ENCODE results near the gene IRAK3.
A peak's percentile ranks its signal among the peaks of the same experiment; 100 is the strongest.

The IRAK3 gene, protein sequence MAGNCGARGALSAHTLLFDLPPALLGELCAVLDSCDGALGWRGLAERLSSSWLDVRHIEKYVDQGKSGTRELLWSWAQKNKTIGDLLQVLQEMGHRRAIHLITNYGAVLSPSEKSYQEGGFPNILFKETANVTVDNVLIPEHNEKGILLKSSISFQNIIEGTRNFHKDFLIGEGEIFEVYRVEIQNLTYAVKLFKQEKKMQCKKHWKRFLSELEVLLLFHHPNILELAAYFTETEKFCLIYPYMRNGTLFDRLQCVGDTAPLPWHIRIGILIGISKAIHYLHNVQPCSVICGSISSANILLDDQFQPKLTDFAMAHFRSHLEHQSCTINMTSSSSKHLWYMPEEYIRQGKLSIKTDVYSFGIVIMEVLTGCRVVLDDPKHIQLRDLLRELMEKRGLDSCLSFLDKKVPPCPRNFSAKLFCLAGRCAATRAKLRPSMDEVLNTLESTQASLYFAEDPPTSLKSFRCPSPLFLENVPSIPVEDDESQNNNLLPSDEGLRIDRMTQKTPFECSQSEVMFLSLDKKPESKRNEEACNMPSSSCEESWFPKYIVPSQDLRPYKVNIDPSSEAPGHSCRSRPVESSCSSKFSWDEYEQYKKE

DNA sequence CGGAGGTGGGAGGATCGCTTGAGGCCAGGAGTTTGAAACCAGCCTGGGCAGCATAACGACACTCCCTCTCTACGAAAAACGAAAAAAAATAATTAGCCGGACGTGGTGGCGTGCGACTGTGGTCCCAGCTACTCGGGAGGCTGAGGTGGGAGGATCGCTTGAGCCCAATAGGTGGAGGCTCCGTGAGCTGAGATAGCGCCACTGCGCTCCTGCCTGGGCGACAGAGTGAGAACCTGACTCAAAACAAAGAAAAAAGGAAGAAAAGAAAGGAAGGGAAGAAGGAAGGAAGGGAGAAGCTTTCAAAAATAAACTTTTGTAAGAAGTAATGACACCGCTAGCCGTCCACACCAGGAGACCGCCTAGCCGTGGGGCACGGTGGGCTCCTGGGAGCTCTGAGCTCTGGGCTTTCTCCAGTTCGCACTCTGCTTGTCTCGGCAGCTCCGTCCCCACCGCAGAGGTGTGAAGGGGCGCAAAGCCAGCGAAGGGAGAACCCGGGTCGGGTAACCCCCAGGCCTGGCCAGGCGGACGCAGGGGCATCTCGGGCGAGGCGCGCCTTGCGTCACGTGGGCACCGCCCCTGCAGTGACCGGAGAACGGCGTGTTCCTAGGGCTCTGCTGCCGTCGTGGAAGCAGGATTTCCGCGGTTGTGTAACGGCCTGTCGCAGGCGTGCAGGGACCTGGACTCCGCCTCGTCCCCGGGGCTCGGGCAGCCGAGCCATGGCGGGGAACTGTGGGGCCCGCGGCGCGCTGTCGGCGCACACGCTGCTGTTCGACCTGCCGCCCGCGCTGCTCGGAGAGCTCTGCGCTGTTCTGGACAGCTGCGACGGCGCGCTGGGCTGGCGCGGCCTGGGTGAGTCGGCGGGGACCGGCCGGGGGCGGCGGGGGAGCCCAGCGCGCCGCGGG, at the start of gene IRAK3:
TSS of gene IRAK3 (plus strand) at position 631 of the 902 bp plus-strand sequence. CDS start at position 717, 86 bp downstream.
- Histone ChIP-seq H3K36me3 (replicated peaks) (no peaks in the 10 kb centered on the region), H3K4me3 (ENCODE audit: low read depth, low read length) (peak within 1 kb of the TSS; percentile 65), H3K27me3 (replicated peaks) (no peaks in the 10 kb centered on the region), H3K27ac (no peak within 1 kb of the TSS)
- in situ Hi-C loops (cut with HindIII; ENCODE audit: low pct_ligation_motif_present, low sequenced_read_pairs) = no loop called here
- TF ChIP-seq CTCF (IDR thresholded peaks at IDR 0.05; ENCODE audit: low read depth, low read length, missing control alignments) = no peak
- DNase-seq = no peak

DNA sequence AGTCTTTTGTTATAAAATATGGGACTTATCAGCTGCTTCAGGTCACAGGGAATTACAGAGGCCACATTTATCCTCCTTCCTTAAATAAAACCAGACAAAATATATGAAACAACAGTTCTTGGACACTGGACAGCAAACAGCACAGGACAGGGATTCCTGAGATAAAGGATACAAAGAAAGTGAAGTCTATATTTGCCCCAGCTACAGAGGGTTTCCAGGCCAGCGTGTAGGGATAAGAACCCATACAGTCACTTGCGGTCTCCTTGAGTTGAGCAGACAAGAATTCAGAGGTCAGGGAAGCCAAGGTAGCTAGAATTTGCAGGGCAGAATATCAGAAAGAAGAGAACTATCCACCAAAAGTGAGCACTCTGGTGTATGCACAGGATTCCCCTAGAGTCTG, 49.7 kb upstream of the IRAK3 start:
- Histone ChIP-seq H3K36me3 (replicated peaks) (peaks cover 9% of the 10 kb centered on the region), H3K27me3 (replicated peaks) (no peaks in the 10 kb centered on the region), H3K27ac (no peak overlapping the region), H3K4me3 (ENCODE audit: low read depth, low read length) (no peak overlapping the region)
- TF ChIP-seq CTCF (IDR thresholded peaks at IDR 0.05; ENCODE audit: low read depth, low read length, missing control alignments) = no peak
- in situ Hi-C loops (cut with HindIII; ENCODE audit: low pct_ligation_motif_present, low sequenced_read_pairs) = no loop called here
- no peak for DNase-seq

DNA sequence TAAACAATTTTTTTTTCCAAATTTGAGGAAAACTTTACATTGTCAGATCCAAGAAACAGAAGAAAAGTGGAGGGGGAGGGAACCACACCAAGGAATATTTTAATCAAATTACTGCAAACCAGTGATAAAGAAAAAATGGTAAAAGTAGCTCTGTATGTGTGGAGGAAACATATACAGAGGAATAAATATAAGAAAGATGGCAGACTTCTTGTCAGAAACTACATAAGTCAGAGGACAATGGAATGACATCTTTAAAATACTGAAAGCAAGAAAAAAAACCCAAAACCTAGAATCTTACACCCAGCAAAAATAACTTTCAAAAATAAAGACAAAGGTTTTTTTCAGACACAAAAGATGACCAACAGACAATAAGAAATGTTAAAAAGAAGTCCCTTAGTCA, 48.3 kb upstream of the IRAK3 start:
- TF ChIP-seq CTCF (IDR thresholded peaks at IDR 0.05; ENCODE audit: low read depth, low read length, missing control alignments) = no peak
- H3K27me3 ChIP-seq (replicated peaks) = no peaks in the 10 kb centered on the region
- DNase-seq = no peak
- in situ Hi-C loops (cut with HindIII; ENCODE audit: low pct_ligation_motif_present, low sequenced_read_pairs) = no loop called here
- no peak overlapping the region for H3K4me3 ChIP-seq (ENCODE audit: low read depth, low read length)
- H3K27ac ChIP-seq = no peak overlapping the region
- peaks cover 9% of the 10 kb centered on the region for H3K36me3 ChIP-seq (replicated peaks)

- H3K27ac ChIP-seq = no peak overlapping the region
- no peak overlapping the region for H3K4me3 ChIP-seq (ENCODE audit: low read depth, low read length)
- in situ Hi-C loops (cut with HindIII; ENCODE audit: low pct_ligation_motif_present, low sequenced_read_pairs) = no loop called here
- TF ChIP-seq CTCF (IDR thresholded peaks at IDR 0.05; ENCODE audit: low read depth, low read length, missing control alignments) = no peak
- peaks cover 7% of the 10 kb centered on the region for H3K36me3 ChIP-seq (replicated peaks)
- no peaks in the 10 kb centered on the region for H3K27me3 ChIP-seq (replicated peaks)
- no peak for DNase-seq
Observed at GRCh38 chr12:66141299-66141698, 47.7 kb upstream of the IRAK3 start.

DNA sequence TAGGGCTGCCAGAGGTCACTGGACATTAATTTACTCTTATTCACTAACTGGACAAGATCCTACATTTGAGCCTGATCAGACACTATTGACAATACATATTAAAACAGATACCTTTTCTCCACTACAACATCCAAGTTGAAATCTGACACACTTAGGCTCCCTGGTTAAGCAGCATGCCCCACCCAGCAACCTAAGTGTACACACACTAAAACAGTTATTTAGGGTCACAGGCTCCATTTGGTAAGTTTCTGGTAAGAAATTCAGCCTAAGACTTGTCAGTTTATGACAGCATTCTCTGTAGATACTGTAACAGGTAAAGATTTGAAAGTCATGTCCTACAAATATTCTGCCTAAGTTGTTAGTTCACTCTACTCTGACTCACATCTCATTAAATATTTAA, 46.2 kb upstream of the IRAK3 start:
- peaks cover 4% of the 10 kb centered on the region for H3K36me3 ChIP-seq (replicated peaks)
- TF ChIP-seq CTCF (IDR thresholded peaks at IDR 0.05; ENCODE audit: low read depth, low read length, missing control alignments) = no peak
- in situ Hi-C loops (cut with HindIII; ENCODE audit: low pct_ligation_motif_present, low sequenced_read_pairs) = no loop called here
- no peak for DNase-seq
- no peak overlapping the region for H3K4me3 ChIP-seq (ENCODE audit: low read depth, low read length)
- no peaks in the 10 kb centered on the region for H3K27me3 ChIP-seq (replicated peaks)
- no peak overlapping the region for H3K27ac ChIP-seq
